ENCODE results near the gene COA7. TPM values are rescaled to one million over a fixed set of nuclear protein-coding genes. Genes with fewer than 3 reads are reported as not detected.
"Not testable (repeated sequence)": the region's sequence is repeated elsewhere in the genome, so short reads cannot be mapped to it uniquely, and the experiment has no call there.

Gene COA7
- total RNA-seq, 3 donors from 2014 or later: 7.4 to 12.8 (median 9.8) TPM

DNA sequence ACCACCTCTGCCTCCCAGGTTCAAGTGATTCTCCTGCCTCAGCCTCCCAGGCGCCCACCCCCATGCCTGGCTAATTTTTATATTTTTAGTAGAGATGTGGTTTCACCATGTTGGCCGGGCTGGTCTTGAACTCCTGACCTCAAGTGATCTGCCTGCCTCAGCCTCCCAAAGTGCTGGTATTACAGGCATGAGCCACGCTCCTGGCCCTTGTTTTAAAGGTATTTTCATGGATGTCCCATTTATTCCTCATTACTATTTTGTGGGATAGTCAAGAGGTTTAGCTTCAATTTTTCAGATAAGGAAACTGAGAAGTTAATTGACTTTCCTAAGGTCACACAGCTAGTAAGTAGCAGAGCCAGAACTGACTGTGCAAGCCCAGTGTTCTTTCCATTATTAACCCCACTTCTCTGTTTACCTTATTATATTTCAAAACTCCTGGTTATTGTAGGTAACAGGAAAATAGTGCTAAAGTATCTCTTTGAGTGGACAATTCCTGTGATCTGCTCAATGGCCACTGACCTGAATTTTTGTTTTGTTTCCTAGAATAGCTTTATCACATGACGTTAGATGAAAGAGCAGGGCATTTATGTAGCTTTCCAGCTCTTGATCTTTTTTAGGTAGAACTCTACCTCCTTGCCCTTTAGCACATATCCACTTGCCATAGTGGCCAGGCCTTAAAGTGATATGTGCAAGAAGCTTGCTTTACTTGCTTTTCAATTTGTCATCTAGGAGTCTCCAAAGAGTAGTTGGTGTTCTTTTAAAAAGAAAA is 41.7 kb upstream of the COA7 start:
- H3K4me3 ChIP-seq: no peak overlapping the region
- no peaks in the 10 kb centered on the region for H3K4me1 ChIP-seq
- no peak overlapping the region for H3K27ac ChIP-seq
- H3K36me3 ChIP-seq: no peaks in the 10 kb centered on the region
- intact Hi-C loops (cut with DNase I; ENCODE audit: low total_unique reads): no loop called here
- TF ChIP-seq, protein P1, sequence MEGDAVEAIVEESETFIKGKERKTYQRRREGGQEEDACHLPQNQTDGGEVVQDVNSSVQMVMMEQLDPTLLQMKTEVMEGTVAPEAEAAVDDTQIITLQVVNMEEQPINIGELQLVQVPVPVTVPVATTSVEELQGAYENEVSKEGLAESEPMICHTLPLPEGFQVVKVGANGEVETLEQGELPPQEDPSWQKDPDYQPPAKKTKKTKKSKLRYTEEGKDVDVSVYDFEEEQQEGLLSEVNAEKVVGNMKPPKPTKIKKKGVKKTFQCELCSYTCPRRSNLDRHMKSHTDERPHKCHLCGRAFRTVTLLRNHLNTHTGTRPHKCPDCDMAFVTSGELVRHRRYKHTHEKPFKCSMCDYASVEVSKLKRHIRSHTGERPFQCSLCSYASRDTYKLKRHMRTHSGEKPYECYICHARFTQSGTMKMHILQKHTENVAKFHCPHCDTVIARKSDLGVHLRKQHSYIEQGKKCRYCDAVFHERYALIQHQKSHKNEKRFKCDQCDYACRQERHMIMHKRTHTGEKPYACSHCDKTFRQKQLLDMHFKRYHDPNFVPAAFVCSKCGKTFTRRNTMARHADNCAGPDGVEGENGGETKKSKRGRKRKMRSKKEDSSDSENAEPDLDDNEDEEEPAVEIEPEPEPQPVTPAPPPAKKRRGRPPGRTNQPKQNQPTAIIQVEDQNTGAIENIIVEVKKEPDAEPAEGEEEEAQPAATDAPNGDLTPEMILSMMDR (IDR thresholded peaks at IDR 0.05): no peak
- TF ChIP-seq POLR2A (IDR thresholded peaks at IDR 0.05) (no peak), POLR2AphosphoS5 (IDR thresholded peaks at IDR 0.05) (no peak)
- no peaks in the 10 kb centered on the region for H3K27me3 ChIP-seq
- H3K9me3 ChIP-seq: no peaks in the 10 kb centered on the region
- DNase-seq (ENCODE audit: low spot score in 2 of 2): no peak

DNA sequence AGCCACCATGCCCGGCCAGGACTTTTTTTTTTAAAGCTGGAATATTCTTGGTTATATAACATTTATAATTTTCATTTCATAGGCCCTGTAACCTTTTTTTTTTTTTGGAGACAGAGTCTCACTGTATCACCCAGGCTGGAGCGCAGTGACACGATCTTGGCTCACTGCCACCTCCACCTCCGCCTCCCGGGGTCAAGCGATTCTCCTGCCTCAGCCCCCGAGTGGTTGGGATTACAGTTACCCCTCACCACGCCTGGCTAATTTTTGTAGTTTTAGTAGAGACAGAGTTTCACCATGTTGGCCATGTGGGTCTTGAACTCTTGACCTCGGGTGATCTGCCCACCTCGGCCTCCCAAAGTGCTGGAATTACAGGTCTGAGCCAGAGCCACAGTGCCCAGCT is 40.7 kb upstream of the COA7 start:
- no peak overlapping the region for H3K27ac ChIP-seq
- intact Hi-C loops (cut with DNase I; ENCODE audit: low total_unique reads): no loop called here
- no peaks in the 10 kb centered on the region for H3K4me1 ChIP-seq

DNA sequence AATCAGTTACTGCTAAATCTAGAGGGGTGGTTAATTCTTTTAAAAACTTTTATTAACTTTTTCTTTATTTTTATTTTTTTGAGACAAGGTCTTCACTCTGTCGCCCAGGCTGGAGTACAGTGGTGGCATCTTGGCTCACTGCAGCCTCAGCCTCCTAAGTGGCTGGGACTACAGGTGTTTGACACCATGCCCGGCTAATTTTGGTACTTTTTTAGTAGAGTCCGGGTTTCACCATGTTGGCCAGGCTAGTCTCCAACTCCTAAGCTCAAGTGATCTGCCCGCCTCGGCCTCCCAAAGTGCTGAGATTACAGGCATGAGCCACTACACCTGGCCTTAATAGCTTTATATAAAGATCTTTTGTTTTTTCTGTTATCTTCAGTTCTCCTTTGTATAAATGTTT is 40.0 kb upstream of the COA7 start:
- Histone ChIP-seq H3K27ac (no peak overlapping the region), H3K27me3 (no peaks in the 10 kb centered on the region), H3K4me3 (no peak overlapping the region), H3K9me3 (no peaks in the 10 kb centered on the region), H3K36me3 (no peaks in the 10 kb centered on the region), H3K4me1 (no peaks in the 10 kb centered on the region)
- TF ChIP-seq, protein P1 (IDR thresholded peaks at IDR 0.05): no peak
- TF ChIP-seq POLR2A (IDR thresholded peaks at IDR 0.05): no peak
- TF ChIP-seq POLR2AphosphoS5 (IDR thresholded peaks at IDR 0.05): no peak
- DNase-seq (ENCODE audit: low spot score in 2 of 2): no peak
- intact Hi-C loops (cut with DNase I; ENCODE audit: low total_unique reads): no loop called here

More for the DNA sequence above, 40.7 kb upstream of the COA7 start:
- no peak for DNase-seq (ENCODE audit: low spot score in 2 of 2)
- H3K36me3 ChIP-seq: no peaks in the 10 kb centered on the region
- no peaks in the 10 kb centered on the region for H3K9me3 ChIP-seq
- TF ChIP-seq, protein P1 (IDR thresholded peaks at IDR 0.05): no peak
- TF ChIP-seq POLR2A (IDR thresholded peaks at IDR 0.05): no peak
- no peak for TF ChIP-seq POLR2AphosphoS5 (IDR thresholded peaks at IDR 0.05)
- H3K4me3 ChIP-seq: no peak overlapping the region
- H3K27me3 ChIP-seq: no peaks in the 10 kb centered on the region

DNA sequence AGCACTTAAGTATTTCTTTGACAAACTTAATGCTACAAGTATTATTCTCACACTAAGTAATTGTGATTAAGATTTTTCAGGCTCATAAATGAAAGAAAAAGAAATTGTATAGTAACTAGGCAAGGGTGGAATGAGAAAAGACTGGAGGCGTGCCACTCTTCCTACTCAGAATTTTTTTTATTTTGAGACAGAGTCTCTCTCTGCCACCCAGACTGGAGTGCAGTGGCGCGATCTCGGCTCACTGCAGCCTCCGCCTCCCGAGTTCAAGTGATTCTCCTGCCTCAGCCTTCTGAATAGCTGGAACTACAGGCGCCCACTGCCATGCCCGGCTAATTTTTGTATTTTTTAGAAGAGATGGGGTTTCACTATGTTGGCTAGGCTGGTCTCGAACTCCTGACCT is 37.2 kb upstream of the COA7 start:
- H3K27ac ChIP-seq; H3K4me1 ChIP-seq; H3K27me3 ChIP-seq; H3K4me3 ChIP-seq; H3K9me3 ChIP-seq; DNase-seq (ENCODE audit: low spot score in 2 of 2); H3K36me3 ChIP-seq; intact Hi-C loops (cut with DNase I; ENCODE audit: low total_unique reads): not testable (repeated sequence)

DNA sequence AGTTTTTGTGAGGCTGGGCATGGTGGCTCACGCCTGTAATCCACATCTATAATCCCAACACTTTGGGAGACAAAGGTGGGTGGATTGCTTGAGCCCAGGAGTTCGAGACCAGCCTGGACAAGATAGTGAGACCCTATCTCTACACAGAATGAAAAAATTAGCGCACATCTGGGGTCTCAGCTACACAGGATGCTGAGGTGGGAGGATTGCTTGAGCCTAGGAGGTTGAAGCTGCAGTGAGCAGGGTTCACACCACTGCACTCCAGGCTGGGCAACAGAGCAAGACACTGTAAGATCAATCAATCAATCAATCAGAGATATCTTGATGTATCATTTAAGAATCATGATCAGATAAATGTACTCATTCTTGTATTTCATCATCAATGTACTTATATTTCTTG is 35.2 kb upstream of the COA7 start:
- intact Hi-C loops (cut with DNase I; ENCODE audit: low total_unique reads): no loop called here
- no peaks in the 10 kb centered on the region for H3K4me1 ChIP-seq
- H3K27ac ChIP-seq: no peak overlapping the region
- no peaks in the 10 kb centered on the region for H3K27me3 ChIP-seq
- H3K9me3 ChIP-seq: no peaks in the 10 kb centered on the region
- H3K4me3 ChIP-seq: no peak overlapping the region
- no peaks in the 10 kb centered on the region for H3K36me3 ChIP-seq
- DNase-seq (ENCODE audit: low spot score in 2 of 2): no peak
- TF ChIP-seq, protein P1 (IDR thresholded peaks at IDR 0.05): no peak
- no peak for TF ChIP-seq POLR2AphosphoS5 (IDR thresholded peaks at IDR 0.05)
- no peak for TF ChIP-seq POLR2A (IDR thresholded peaks at IDR 0.05)
